Inflammatory macrophage (primary cell): ENCODE data around the gene XXYLT1.

ENCODE experiments used
- DNase-seq, 2 donors: peaks; one replicate each; pipeline ENCODE4 v3.0.0-alpha.2; 2020 to 2022

The XXYLT1 gene

DNA sequence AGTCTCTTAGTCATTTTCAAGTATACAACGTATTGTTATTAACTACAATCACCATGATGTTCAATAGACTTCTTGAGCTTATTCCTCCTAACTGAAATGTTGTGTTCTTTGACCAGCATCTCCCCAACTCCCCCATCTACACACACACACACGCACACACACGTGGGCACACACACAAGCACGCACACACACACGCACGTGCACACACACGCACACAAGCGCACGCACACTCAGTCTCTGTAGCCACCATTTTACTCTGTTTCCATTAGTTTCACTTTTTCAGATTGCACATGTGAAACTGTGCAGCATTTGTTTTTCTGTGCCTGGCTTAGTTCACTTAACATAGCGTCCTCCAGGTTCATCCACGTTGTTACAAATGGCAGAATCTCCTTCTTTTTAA is 247.0 kb downstream of the XXYLT1 start:
- no peak for DNase-seq

DNA sequence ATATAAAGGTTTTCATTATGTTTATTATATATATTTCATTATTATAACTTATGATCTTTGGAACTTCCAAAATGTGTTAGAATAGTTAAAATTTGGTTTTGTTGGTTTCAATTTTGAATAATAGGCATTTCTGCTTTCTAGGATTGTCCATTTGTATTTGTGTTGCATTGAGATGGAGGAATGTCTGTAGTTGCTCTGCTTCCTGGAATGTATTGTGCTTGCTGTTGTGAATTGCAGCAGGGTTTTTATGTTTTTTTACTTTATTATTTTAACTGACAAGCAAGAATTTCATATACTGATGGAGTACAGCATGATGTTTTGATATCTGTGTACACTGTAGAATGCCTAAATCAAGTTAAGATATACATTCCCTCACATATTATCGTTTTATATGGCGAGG is 247.4 kb downstream of the XXYLT1 start:
- no peak for DNase-seq

DNA sequence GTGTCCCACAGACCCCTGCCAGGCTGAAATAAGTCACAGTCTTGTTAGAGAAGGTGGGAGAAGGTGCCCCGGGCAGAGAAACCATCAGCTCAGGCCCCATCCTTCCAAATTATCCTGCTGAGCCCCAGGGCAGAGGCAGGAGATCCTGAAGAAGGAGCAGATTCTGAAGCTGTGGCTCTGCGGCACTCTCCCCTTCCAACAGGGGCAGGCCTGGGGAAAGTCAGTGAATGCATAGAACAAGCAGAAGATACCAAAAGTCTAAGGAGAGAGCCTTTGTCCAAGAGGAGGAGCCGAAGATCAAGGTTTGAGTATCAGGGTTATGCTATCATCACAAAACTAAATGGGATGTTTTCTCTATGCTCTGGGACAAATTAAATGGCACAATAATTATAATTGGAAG is 249.3 kb downstream of the XXYLT1 start:
- DNase-seq = no peak

DNA sequence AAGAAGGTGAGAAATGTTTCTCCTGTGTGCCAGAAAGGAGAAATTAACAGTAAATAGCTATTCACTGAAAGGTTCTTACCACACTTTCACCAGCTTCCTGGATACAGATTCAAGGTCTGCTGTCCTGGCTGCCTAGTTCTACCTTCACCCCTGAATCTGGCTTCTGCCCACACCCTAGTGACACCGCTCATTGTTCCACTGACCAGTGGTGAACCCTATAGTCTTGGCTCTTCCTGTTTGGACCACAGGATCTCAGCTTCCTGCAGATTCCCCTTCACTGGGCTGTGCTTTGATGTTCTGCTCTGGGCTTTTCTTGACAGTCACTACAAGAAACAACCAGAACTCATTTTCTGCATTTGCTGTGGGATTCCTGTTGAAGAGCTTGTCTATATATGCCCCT is 250.0 kb downstream of the XXYLT1 start:
- DNase-seq = no peak

DNA sequence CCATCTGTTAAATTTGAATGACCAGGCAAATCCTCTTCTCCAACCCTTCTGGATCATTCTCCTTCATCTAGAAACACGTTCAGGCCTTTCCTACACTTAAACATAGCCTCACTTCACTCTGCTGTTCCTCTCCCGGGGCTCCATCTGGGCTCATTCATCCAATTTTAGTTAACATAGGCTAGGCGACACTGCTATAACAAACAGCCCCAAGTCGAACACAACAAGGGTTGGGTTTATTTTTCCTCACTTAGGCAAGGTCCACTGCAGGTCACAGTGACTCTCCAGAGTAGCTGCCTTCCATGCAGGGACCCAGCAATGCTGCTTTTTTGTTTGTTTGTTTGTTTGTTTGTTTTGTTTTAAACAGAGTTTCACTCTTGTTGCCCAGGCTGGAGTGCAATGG is 250.8 kb downstream of the XXYLT1 start:
- DNase-seq = no peak

DNA sequence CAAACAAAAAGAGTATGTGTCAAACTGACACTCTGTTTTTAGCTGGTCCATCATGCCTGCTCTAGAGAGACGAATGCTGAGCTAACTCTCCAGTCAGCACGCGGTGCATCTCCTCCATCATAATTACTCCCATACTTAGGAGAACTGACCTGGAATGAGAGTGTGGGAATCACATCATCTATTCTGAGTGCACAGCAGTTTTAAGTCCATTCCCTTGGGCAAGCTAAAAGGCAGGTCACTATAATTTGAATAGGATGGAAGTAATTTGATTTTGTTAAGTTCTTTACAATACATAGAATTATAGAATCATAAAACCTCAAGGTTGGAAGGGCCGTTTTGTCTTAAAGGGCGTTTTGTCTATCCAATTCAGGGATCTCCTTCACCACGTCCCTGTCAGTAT is 251.6 kb downstream of the XXYLT1 start:
- no peak for DNase-seq
